SK-N-SH (cell line): Measurements from ENCODE around the gene RPS28. TPM values are rescaled to one million over a fixed set of nuclear protein-coding genes. Genes with fewer than 3 reads are reported as not detected.

ENCODE experiments used
- CTCF ChIA-PET: fragments of 300-600, 350-600 bp; formaldehyde crosslinking; extraction: SDS; loops from one replicate; lab custom pipeline; 2021; lab: Yijun Ruan, JAX
- POLR2A ChIA-PET: fragments of 350-600 bp; sonication (Branson Sonifier 250); formaldehyde crosslinking; extraction: SDS; loops from one replicate; lab custom pipeline; 2020; ENCODE audit warnings: antibody characterized with exemption, inconsistent platforms; lab: Yijun Ruan, JAX
- DNase-seq: peaks from one replicate; pipeline ENCODE4 v3.0.0; 2012
- H2AFZ ChIP-seq: fragments of 200-600 bp; sonication (generic); 2 replicates; pipeline ENCODE4 v1.8.1; 2016; ENCODE audit warnings: antibody characterized with exemption, mild to moderate bottlenecking, low read depth
- H3F3A ChIP-seq: fragments of 200-600 bp; sonication (generic); replicated peaks from 2 replicates; pipeline ENCODE3; 2016; ENCODE audit warnings: antibody characterized with exemption, mild to moderate bottlenecking; ENCODE audit not compliant: insufficient read depth
- H3K27ac ChIP-seq, 2 experiments: fragments of 200-500 bp in 1 of 2; fragments of 200-600 bp in 1 of 2; sonication (Bioruptor generic) in 1 of 2; sonication (generic), shearing (Covaris generic) in 1 of 2; 2 replicates each; pipeline versions ENCODE4 v1.5.1 to v1.6.1; 2014 to 2016; ENCODE audit warnings: low read depth in 2 of 2, inconsistent platforms in 1 of 2, low read length in 1 of 2, mild to moderate bottlenecking in 1 of 2, mixed read lengths in 1 of 2
- H3K27me3 ChIP-seq: fragments of 200-600 bp; sonication (generic), shearing (Covaris generic); 2 replicates; pipeline ENCODE4 v1.6.1; 2016; ENCODE audit warnings: mixed run types; ENCODE audit not compliant: insufficient read depth
- H3K36me3 ChIP-seq, 2 experiments: fragments of 200-500 bp in 1 of 2; fragments of 200-600 bp in 1 of 2; sonication (Bioruptor generic) in 1 of 2; sonication (generic) in 1 of 2; replicated peaks in 1 of 2; 2 replicates each; pipeline versions ENCODE3 to v1.5.1; 2014 to 2016; ENCODE audit warnings: low read length in 1 of 2, mild to moderate bottlenecking in 1 of 2; ENCODE audit not compliant: insufficient read depth in 2 of 2, control insufficient read depth in 1 of 2
- H3K4me1 ChIP-seq, 2 experiments: fragments of 200-500 bp in 1 of 2; fragments of 200-600 bp in 1 of 2; sonication (Bioruptor generic) in 1 of 2; sonication (generic), shearing (Covaris generic) in 1 of 2; 2 replicates each; pipeline versions ENCODE4 v1.5.1 to v1.6.1; 2014 to 2016; ENCODE audit warnings: low read depth in 1 of 2, low read length in 1 of 2, mixed run types in 1 of 2; ENCODE audit not compliant: insufficient read depth in 2 of 2, control insufficient read depth in 1 of 2
- H3K4me2 ChIP-seq: fragments of 200-600 bp; sonication (generic), shearing (Covaris generic); 2 replicates; pipeline ENCODE4 v1.6.1; 2017; ENCODE audit warnings: mixed run types
- H3K4me3 ChIP-seq, 2 experiments: fragments of 200-500 bp in 1 of 2; fragments of 200-600 bp in 1 of 2; sonication (Bioruptor generic) in 1 of 2; sonication (generic), shearing (Covaris generic) in 1 of 2; 2 replicates each; pipeline versions ENCODE4 v1.5.1 to v1.8.1; 2014 to 2016; ENCODE audit warnings: low read depth in 2 of 2, inconsistent platforms in 1 of 2, low read length in 1 of 2, mild to moderate bottlenecking in 1 of 2, mixed read lengths in 1 of 2, moderate library complexity in 1 of 2
- H3K79me2 ChIP-seq: fragments of 200-600 bp; sonication (generic); 2 replicates; pipeline ENCODE4 v1.8.1; 2017; ENCODE audit warnings: mild to moderate bottlenecking; ENCODE audit not compliant: insufficient read depth
- H3K9ac ChIP-seq: fragments of 200-600 bp; sonication (generic); 2 replicates; pipeline ENCODE4 v1.6.1; 2017; ENCODE audit warnings: mixed run types
- H3K9me2 ChIP-seq: fragments of 200-600 bp; sonication (generic); 2 replicates; pipeline ENCODE4 v1.6.1; 2017; ENCODE audit warnings: mixed run types
- H3K9me3 ChIP-seq: fragments of 200-600 bp; sonication (generic); 2 replicates; pipeline ENCODE4 v1.6.1; 2017; ENCODE audit warnings: mixed run types, mild to moderate bottlenecking, moderate library complexity
- H4K20me1 ChIP-seq: fragments of 200-600 bp; sonication (generic); 2 replicates; pipeline ENCODE4 v1.6.1; 2017; ENCODE audit warnings: mild to moderate bottlenecking, mixed run types; ENCODE audit not compliant: insufficient read depth
- EZH2phosphoT487 ChIP-seq: fragments of 200-600 bp; sonication (generic); IDR thresholded peaks from 2 replicates; pipeline ENCODE4 v1.6.1; 2017; ENCODE audit warnings: low read depth, mixed run types, mild to moderate bottlenecking, antibody characterized with exemption, moderate library complexity, borderline replicate concordance
- JUND ChIP-seq: IDR thresholded peaks from 2 replicates; pipeline ENCODE4 v1.4.0; 2012
- MAX ChIP-seq: IDR thresholded peaks from 2 replicates; pipeline ENCODE4 v1.4.0; 2012; ENCODE audit warnings: low read depth
- RAD21 ChIP-seq: IDR thresholded peaks from 2 replicates; pipeline ENCODE4 v1.6.1; 2012; ENCODE audit warnings: mild to moderate bottlenecking, low read length
- RCOR1 ChIP-seq: fragments of 150-350 bp; IDR thresholded peaks from 2 replicates; pipeline ENCODE4 v1.6.1; 2017; ENCODE audit warnings: antibody characterized with exemption, low read length
- USF1 ChIP-seq: IDR thresholded peaks from 2 replicates; pipeline ENCODE4 v1.4.0; 2012; ENCODE audit warnings: low read depth, borderline replicate concordance
- WGBS: methylation state at CpG from one replicate; pipeline ENCODE4 v1.1.6; 2017; ENCODE audit warnings: low lambda C conversion rate; 5-methylcytosine and 5-hydroxymethylcytosine counted together
- polyA plus RNA-seq, 3 experiments: library from polyadenylated mRNA; depleted of rRNA; stranded (reverse); fragments of >200 nt; gene quantifications; 2 replicates each; pipeline ENCODE4 v1.2.3, GENCODE V29; 2012
- TF ChIP-seq, protein P1 (sequence below): fragments of 150-350 bp; IDR thresholded peaks from 2 replicates; pipeline ENCODE4 v1.6.1; 2017; ENCODE audit warnings: antibody characterized with exemption, low read length, low read depth, borderline replicate concordance

The RPS28 gene
- polyA plus RNA-seq, 1 of the 3 experiments (the other 2 are of a cell fraction), result 601 TPM

DNA sequence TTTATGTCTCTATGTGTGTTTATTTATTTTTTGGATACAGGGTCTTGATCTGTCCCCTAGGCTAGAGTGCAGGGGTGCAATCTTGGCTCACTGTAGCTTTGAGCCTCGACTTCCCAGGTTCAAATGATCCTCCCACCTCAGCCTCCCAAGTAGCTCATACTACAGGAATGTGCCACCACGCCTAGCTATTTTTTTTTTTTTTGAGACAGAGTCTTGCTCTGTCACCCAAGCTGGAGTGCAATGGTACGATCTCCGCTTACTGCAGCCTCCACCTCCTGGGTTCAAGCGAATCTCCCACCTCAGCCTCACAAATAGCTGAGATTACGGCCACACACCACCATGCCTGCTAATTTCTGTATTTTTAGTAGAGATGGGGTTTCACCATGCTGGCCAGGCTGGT is 37.7 kb downstream of the RPS28 start:
- no peak for DNase-seq
- H3K27me3 ChIP-seq, result no peaks in the 10 kb centered on the region
- WGBS, result 90% methylated on average over 6 of the region's 6 CpGs
- no peaks in the 10 kb centered on the region for H4K20me1 ChIP-seq
- no peak overlapping the region for H3K27ac ChIP-seq
- peaks cover 5% of the 10 kb centered on the region; the same call in 1 of the 2 replicates for H3K79me2 ChIP-seq
- peaks cover 15 to 28% of the 10 kb centered on the region in 2 experiments; a peak in 3 of 4 replicates for H3K4me1 ChIP-seq
- no peaks in the 10 kb centered on the region for H3K36me3 ChIP-seq
- POLR2A ChIA-PET, result no interaction called here
- no peak overlapping the region for H3K4me3 ChIP-seq
- H3K9ac ChIP-seq, result no peak overlapping the region
- CTCF ChIA-PET, result no interaction called here
- no peaks in the 10 kb centered on the region for H3K9me3 ChIP-seq
- H3K9me2 ChIP-seq, result no peaks in the 10 kb centered on the region
- H3F3A ChIP-seq, result peaks cover 46% of the 10 kb centered on the region
- no peak for TF ChIP-seq EZH2phosphoT487
- TF ChIP-seq, all 33 proteins: peak for 0
- Histone ChIP-seq H2AFZ (no peak overlapping the region), H3K4me2 (no peak overlapping the region)

- Histone ChIP-seq H3K79me2 (peaks cover 4% of the 10 kb centered on the region; the same call in 1 of the 2 replicates), H3K9me3 (no peaks in the 10 kb centered on the region), H3K27me3 (no peaks in the 10 kb centered on the region), H3K36me3 (no peaks in the 10 kb centered on the region)
- 79% methylated on average over 8 of the region's 8 CpGs for WGBS
- no peak for DNase-seq
- TF ChIP-seq RAD21, result no peak
- no peak for TF ChIP-seq RCOR1
- no peak for TF ChIP-seq USF1
- TF ChIP-seq, protein P1, sequence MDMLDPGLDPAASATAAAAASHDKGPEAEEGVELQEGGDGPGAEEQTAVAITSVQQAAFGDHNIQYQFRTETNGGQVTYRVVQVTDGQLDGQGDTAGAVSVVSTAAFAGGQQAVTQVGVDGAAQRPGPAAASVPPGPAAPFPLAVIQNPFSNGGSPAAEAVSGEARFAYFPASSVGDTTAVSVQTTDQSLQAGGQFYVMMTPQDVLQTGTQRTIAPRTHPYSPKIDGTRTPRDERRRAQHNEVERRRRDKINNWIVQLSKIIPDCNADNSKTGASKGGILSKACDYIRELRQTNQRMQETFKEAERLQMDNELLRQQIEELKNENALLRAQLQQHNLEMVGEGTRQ, result no peak
- TF ChIP-seq MAX, result no peak
- TF ChIP-seq JUND, result no peak
- TF ChIP-seq, all 33 proteins: peak for 0
- Histone ChIP-seq H3K9me2 (no peaks in the 10 kb centered on the region), H3K4me2 (no peak overlapping the region), H3K9ac (no peak overlapping the region), H2AFZ (no peak overlapping the region), H3K27ac (no peak overlapping the region), H3K4me1 (peaks cover 17 to 18% of the 10 kb centered on the region in 2 experiments; a peak in 2 of 4 replicates), H3F3A (peaks cover 37% of the 10 kb centered on the region), H4K20me1 (no peaks in the 10 kb centered on the region), H3K4me3 (no peak overlapping the region)
- ChIA-PET POLR2A (no interaction called here), CTCF (interaction anchor here (1.1 to 1.5 kb wide), 2 partner anchors 10 to 220 kb away, joined by 3 to 6 read pairs; no protein-coding TSS in a partner anchor)
These were observed 38.9 kb downstream of the RPS28 start for GRCh38 chr19:8360196-8360595.
